HG03066 (cell line): ENCODE measurements around the gene PPP1R1B.

Experiments
- ATAC-seq: cut with Tn5 transposase; IDR thresholded peaks from one replicate; pipeline ENCODE4 v1.9.1; 2021; ENCODE audit warnings: low read depth; ENCODE audit not compliant: unreplicated experiment

The PPP1R1B gene

DNA sequence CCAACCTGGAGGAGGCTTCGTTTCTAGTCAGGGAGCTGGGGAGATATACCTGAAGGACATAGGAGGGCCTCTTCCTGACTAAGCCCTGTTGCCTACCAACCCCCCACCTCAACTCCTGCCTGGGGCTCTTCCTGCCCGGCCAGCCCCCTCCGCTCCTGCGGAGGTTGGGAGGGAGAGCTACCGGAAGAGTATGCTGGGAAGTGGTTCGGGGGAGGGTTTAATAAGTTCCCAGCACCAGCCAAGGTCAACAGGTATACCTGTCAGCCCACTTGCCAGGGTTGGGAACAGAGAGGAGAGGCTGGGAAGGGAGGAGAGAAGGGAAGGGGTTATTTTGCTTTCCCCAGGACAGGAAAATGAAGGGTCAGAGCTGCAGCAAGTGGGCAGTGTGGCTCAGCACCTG lies 4.7 kb downstream of the PPP1R1B start:
- ATAC-seq, result no peak

DNA sequence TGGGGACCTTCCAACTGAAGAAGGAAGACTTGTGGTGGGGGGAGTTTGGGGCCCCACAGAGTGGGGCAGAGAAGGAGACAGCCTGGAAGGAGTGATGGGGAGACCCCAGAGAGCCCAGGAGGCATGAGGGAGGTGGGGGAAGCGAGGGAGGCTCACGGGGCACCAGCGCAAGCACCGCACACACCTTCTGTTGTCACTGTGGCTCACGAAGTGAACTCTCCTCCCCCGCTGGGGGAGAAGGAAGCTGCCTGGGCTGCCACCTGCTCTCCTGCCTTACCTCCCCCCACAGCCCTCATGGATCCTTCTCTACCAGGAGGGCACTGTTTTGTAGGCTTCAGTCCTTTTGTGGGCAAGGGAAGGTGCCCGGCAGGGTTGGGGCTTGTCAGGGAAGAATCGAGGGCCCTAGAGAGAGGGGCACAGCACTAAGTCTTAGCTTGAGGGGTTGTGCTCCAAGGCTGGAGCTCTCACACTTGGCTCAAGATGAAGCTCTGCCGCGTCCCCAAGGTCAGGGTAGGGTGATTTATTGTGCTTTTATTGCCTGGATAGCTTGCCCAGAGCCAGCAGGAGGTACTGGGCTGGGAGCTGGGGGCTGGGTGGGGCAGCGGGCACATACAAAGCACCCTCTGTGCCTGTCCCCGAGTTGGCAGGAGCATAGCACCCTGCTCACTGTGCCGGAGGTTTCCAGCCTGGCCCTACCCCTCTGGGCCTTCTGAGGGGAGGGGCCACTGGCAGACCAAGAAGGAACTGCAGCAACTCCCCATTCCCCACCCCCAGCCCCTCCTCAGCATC lies 5.6 kb downstream of the PPP1R1B start:
- ATAC-seq, result no peak

DNA sequence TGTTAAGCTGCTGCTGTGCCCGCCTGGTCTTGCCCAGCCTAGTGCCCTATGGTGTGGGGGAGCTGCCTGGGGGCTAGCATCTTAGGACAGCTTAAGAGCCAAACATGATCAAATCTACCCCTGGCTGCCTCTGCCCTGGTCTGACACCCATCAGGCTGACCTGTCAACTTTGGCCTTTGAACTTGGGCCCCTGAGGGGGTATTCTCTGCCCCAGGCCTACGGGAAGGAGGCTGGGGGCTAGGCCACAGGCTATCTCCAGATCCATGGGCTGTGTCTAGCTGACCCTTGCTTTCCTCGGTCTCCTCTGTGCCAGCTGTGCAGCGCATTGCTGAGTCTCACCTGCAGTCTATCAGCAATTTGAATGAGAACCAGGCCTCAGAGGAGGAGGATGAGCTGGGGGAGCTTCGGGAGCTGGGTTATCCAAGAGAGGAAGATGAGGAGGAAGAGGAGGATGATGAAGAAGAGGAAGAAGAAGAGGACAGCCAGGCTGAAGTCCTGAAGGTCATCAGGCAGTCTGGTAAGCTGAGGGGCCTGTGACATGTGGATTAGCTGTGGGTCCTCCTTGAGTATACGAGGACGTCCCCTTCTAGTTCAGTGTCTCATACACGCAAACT lies 6.9 kb downstream of the PPP1R1B start:
- no peak for ATAC-seq

DNA sequence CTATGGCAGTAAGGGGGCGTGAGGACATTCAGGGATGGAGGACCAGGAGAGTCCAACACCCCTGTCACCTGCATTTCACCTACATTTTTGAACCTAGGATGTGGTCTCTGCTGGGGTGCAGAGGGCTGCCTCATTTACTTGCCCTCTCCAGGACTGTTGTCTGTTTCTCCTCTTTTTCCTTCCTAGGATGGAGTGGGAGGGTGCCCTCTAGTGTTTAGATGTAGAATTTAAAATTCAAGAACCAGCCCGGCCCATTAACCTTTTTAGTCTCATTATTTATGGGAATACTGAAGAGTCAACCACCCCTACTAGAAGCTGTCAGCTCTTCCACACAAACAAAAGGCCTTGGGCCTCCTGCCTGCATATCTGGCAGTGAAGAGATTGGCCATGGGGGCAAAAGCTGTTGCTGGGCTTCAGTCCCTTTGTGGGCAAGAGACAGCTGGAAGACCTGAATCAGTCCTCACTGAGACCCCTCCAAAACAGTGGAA lies 7.7 kb downstream of the PPP1R1B start:
- no peak for ATAC-seq

DNA sequence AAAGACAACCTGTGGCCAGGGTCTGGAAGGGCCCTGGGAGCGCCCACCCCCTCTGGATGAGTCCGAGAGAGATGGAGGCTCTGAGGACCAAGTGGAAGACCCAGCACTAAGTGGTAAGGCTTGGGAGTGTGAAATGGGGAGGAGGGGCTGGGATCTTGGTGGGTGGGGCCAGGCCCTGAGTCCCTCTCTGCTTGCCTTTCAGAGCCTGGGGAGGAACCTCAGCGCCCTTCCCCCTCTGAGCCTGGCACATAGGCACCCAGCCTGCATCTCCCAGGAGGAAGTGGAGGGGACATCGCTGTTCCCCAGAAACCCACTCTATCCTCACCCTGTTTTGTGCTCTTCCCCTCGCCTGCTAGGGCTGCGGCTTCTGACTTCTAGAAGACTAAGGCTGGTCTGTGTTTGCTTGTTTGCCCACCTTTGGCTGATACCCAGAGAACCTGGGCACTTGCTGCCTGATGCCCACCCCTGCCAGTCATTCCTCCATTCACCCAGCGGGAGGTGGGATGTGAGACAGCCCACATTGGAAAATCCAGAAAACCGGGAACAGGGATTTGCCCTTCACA lies 8.9 kb downstream of the PPP1R1B start:
- no peak for ATAC-seq

DNA sequence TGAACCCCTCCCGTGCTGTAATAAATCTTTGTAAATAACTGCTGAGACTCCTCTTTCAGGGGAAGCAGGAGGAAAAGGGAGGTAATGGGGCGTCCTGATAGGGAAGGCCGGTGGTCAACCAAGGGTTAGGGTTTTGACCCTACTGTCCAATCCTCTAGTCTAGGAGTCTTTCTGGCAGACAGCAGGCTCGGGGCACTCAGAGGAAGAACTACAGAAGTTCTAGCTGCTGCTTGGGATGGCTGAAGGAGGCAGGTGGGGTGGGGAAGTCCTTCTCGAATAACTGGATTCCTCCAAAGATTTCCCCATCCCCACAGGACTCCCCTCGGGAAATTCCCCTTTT lies 9.8 kb downstream of the PPP1R1B start:
- peak; percentile 14 for ATAC-seq

DNA sequence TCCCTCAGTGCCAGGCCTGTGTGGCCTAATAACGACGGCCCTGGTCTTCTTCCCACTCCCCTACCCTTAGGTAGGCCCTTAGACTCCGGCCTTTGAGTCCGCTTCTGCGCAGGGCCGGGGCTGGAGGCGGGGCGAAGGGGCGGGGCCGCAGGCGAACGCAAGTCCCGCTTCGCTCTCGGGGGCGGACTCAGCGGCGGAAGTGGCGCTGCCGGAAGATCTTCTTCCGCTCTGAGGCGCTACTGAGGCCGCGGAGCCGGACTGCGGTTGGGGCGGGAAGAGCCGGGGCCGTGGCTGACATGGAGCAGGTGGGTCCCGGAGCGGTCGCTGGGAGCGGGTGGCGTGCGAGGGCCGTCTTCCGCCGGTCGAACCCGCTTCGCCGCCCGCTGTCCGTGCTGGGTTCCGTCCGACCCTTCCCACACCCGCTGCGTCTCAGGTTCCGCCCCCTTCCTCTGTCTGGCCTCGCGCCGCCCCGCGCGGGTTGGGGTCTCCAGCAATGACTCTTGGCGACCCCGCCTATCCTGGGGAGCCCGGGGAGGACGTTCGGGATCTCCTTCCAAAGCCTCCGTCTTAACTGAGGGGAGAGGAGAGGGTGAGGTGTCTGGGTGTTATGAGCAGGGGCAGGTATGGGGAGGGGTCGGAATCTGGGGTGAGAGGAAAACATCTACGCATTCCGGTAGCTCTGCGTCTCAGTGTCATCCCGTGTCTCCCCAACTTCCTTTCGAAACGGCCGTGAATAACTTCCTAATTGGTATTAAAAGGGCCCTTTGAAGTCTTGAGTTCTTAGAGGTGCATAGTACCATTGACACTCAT lies 10.4 kb downstream of the PPP1R1B start, which contains the start of gene STARD3:
TSS of gene STARD3 (plus strand) at position 218 of the 810 bp plus-strand sequence. CDS start 16,388 bp downstream, outside the sequence.
- ATAC-seq, result peak; percentile 72

DNA sequence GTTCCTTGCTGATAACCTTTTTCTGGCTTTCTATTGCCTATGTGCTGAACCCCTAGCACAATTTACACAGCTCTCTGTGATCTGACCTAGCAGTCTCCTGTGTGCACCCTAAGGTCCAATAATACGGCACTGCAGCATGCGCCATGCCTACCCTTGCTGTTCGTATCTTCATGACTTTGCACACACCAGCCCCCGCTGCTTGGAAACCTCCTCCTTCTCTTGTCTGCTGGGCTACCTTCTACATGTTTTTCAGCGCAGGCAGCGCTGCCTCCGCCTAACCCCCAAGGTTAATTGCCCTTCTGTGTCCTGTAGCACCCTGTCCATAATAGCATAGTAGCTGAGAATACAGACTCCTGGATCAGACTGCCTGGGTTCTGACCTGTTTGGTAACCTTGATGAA lies 11.6 kb downstream of the PPP1R1B start:
- ATAC-seq, result no peak

DNA sequence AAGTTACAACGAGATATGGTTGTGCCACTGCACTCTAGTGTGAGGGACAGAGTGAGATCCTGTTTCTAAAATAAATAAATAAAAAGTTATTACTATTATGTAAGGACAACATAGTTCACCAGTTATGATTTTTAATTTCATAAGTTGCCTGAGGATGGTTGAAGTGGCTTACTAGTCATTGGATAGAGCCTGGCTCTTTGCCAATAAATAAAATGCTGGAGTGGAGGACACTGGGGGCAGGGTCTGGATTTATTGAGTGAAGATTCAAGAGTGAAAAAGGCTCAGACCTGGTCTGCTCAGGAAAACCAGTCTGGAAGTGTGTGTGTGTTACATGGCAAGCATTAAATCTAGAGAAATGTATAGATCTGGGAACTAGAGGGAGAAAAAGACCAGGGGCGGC lies 12.3 kb downstream of the PPP1R1B start:
- no peak for ATAC-seq

DNA sequence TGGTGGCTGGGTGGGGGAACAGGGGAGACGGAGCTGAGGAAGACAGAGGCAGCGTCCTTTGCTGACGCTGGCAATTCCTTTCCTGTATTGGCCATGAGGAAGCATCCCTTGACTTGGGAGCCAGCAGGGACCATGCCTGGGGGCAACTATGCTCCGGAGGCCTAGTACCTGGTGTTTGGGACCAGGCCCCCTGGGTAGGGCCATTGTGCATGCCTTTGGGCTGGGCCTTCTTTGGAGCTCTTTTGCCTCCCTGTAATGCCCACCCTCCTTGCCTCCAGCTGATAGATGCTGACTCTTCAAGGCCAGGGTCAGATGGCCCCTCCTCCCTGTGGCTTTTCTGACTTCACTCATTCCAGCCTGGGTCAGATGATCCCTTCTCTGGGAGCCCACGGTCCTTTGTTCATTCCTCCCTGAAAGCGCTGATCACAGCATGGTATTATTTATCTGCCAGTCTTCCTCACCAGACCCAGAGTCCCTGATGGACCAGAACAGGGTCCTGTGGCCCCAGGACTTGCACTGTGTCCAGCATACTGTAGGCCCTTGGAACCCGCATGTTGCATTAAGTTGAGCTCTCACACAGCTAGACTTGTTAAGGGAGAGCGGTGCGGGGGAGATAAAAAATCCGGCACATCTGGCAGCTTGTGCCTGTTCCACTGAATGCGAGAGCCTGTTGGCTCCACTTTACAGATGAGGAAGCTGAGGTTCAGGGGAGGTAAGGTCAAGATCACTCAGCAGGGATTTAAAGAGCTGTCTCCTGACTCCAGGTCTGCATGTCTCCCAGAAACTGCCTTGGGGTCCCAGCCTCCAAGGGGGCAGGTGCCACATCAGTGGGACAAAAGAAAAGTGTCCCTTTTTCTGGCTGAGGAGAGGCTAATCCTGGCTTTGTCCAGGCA lies 13.1 kb downstream of the PPP1R1B start:
- ATAC-seq, result no peak

DNA sequence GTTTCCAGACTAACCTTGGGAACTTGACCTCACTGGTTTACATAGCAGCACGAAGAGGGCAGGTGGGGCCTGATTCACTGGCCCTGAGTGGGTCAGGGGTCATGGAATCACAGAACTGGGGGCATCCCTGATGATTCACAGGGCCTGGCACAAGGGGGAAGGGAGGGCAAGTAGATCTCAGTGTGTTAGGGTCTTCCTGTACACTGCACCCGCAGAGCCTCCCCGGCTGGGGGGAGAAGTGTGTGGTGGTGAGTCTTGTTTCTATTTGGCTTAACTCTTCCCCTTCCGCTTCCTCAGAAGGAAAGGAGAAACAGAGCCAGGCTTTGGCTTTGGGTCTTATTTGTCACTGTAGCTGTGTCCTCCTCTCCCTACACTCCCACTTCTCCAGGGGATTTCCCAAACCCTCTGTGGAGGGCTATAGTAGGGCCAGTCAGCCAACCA lies 13.9 kb downstream of the PPP1R1B start:
- no peak for ATAC-seq

DNA sequence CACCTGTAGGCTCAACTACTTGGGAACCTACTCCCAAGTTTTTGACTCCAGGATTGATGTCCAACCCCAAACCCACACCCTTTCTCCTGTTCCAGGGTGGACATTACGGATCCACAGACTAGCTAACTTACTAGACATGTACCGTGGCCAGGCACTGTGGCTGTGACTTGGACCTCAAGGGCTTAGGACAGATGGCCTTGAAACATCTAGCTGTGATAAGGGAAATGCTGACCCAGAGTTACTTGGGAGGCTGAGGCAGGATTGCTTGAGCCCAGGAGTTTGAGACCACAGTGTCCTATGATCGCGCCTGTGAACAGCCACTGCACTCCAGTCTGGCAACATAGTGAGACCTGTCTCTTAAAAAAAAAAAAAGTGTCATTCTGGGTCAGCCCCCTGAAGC lies 14.3 kb downstream of the PPP1R1B start:
- ATAC-seq, result no peak

DNA sequence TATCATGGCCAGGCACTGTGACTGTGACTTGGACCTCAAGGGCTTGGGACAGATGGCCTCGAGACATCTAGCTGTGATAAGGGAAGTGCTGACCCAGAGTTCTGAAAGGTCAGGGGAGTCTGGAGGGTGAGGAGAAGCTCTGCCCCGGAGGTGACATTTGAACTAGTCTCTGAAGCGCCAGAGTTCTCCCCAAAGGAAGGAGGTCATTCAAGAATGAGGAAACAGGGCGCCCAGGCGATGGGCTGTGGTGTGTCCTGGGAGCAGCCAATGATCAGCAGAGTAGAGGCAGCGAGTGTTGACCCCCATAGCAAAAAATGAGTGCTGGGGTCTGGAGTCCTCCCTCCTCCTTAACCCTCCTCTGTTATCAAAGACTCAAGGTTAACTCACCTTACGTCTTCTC lies 15.1 kb downstream of the PPP1R1B start:
- no peak for ATAC-seq

DNA sequence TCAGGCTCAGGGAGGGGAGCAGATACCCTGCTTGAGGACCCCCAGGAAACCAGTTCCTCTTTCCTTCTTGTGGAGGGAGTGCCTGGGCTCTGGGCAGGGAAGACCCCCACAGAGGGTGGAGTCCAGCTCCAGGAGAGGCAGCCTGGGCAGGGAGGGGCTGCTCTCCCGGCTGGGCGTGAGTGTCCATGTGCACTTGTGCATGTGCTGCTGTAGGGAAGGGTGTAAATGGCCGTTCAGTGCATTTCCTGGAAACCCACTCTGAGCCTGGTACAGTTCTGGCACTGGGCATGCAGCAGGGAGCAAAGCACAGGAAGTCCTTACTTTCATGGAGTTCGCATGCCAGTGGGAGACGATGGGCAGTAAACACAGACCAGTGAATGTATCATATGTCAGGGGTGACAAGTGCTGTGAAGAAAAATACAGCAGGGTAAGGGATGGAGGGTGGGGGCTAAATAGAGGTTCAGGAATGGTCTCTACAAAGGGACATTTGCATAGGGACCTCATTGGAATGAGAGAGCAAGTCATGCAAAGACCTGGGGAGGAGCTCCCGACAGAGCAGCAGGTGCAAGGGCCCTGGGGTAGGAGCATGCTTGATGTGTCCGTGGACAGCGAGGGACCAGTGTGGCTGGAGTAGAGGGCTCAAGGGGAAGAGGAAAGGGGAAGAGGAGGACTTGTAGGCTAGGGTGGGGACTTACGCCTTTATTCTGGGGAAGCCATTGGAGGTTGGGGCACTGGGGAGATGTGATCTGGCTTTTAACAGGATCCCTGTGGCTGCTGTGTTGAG lies 15.7 kb downstream of the PPP1R1B start:
- no peak for ATAC-seq

DNA sequence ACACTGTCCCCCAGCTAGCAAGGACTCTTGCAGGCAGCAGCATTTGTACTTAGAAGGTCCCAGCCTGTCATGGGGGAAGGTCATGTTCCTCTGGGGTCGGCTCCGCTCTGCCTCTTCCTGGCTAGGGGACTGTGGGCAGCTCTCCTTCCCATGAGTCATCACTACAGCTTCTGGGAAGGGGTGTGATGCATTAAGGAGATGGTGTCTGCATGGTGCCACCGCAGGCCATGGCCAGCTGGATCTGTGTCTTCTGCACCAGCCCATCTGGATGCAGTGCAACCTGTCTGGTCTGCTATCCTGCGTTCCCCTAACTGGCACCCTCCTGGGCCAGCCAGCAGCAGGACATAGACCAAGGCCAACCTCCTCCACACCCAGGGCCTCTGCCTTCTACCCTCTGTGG lies 16.5 kb downstream of the PPP1R1B start:
- ATAC-seq, result no peak

DNA sequence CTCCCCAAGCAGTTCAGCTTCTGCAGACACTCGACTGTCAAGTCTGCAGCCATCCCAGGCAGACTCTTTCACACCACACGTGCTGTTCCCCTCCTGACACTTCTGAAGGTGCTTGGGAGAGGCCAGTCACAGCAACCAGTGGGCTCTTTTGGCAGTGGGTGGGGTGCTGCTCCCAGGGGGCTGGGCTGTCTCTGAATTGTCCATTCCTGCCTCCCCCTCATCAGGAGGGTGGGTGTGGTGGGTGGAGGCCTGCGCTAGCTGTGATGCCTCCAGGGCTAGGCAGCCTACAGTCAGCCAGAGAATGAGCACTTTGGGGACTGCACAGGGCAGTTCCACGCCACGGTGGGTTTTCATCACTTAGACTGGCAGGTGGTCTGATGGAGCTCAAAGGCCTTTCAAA lies 20.5 kb downstream of the PPP1R1B start:
- no peak for ATAC-seq

DNA sequence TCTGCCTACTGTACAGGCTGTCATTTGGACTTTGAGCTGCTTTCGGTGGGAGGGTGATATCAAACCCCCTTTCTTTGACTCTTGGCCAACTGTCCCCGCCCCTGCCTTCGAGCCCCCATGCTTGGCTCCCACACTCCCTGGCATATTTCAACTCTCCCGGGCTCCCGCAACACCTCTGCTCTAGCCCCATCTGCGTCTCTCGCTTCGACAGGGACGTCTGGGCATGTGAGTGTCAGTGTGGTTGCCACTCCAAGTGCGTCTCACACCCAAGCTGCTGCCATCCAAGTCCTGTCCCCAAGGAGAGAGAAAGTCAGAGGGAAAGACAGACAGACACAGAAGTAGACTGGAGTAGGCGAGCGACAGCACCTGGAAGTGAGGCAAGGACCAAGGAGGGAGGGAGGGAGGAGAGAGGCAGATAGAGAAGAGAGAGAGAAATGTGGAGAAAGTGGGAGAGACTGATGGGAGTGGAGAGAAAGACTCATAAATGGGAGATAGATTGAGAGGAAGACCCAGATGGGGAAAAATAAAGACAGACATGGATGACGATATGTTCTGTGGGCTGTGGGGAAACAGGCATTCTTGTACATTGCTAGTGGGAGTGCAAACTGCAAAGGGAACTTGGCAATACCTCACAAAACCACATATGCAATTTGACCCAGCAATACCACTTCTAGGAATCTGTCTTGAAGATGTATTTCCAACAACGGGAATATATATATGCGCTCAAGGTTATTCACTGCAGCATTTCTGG lies 22.0 kb downstream of the PPP1R1B start:
- no peak for ATAC-seq

DNA sequence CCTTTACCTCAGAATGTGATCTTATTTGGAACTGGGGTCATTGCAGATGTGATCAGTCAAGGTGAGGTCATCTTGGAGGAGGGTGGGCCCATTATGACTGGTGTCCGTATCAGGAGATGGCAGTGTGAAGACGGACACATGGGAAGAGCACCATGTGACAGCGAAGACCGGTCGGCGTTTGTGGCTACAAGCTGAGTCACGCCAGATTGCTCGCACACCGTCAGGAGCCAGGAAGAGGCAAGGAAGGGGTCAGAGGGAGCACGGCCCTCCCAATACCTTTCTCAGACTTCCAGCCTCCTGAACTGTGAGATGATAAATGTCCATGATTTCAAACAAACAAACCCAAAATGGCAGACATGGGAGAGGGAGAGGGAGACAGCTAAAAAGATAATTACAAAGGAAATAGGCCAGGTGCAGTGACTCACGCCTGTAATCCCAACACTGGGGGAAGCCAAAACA lies 23.4 kb downstream of the PPP1R1B start:
- ATAC-seq, result no peak
